AG04449 (cell line): ENCODE results near the gene PAX5.

ENCODE experiments used
- CTCF ChIA-PET: fragments of 350-600 bp; formaldehyde crosslinking; extraction: SDS; loops from one replicate; lab custom pipeline; 2021; ENCODE audit warnings: antibody characterized with exemption; lab: Yijun Ruan, JAX
- POLR2A ChIA-PET: fragments of 400-600, 350-600 bp; formaldehyde crosslinking; extraction: SDS; loops from one replicate; lab custom pipeline; 2020; ENCODE audit warnings: antibody characterized with exemption, inconsistent platforms; lab: Yijun Ruan, JAX
- DNase-seq: peaks from one replicate; pipeline ENCODE4 v3.0.0-alpha.2; 2010; ENCODE audit warnings: low read depth, low spot score
- H3K4me3 ChIP-seq: 2 replicates; pipeline ENCODE4 v1.5.1; 2011; ENCODE audit warnings: low read depth, mild to moderate bottlenecking, control low read depth, low read length
- CTCF ChIP-seq: IDR thresholded peaks from one replicate; pipeline ENCODE4 v1.5.1; 2011; ENCODE audit warnings: mild to moderate bottlenecking, moderate library complexity, low read length, control low read depth, inconsistent platforms; ENCODE audit not compliant: insufficient read depth; ENCODE audit errors: missing control alignments

Gene PAX5

GRCh38 chr9:36987891-36988290, 46.2 kb downstream of the PAX5 start:
- no peak for TF ChIP-seq CTCF
- no peak for DNase-seq
- CTCF ChIA-PET, result interaction anchor here (3.2 kb wide), 1 partner anchor 114 kb away, joined by 16 read pairs; no protein-coding TSS in a partner anchor
- H3K4me3 ChIP-seq, result no peak overlapping the region
- POLR2A ChIA-PET, result no interaction called here

- CTCF ChIA-PET, result interaction anchor here (3.2 kb wide), 1 partner anchor 114 kb away, joined by 16 read pairs; no protein-coding TSS in a partner anchor
- POLR2A ChIA-PET, result no interaction called here
- no peak for DNase-seq
- no peak overlapping the region for H3K4me3 ChIP-seq
- TF ChIP-seq CTCF, result no peak
These were observed 46.7 kb downstream of the PAX5 start for GRCh38 chr9:36987409-36987808.

- DNase-seq, result no peak
- CTCF ChIA-PET, result interaction anchor here (3.2 kb wide), 1 partner anchor 113 kb away, joined by 16 read pairs; no protein-coding TSS in a partner anchor
- no peak for TF ChIP-seq CTCF
- H3K4me3 ChIP-seq, result no peak overlapping the region
- POLR2A ChIA-PET, result no interaction called here
These were observed 47.3 kb downstream of the PAX5 start for GRCh38 chr9:36986468-36987408.

- H3K4me3 ChIP-seq, result no peak overlapping the region
- POLR2A ChIA-PET, result no interaction called here
- DNase-seq, result no peak
- TF ChIP-seq CTCF, result no peak
- CTCF ChIA-PET, result no interaction called here
These were observed 48.1 kb downstream of the PAX5 start for GRCh38 chr9:36985769-36986467.

GRCh38 chr9:36985061-36985768, 48.9 kb downstream of the PAX5 start:
- CTCF ChIA-PET, result interaction anchor here (0.9 to 1.7 kb wide), 2 partner anchors 11 kb away, joined by 3 to 7 read pairs; no protein-coding TSS in a partner anchor
- H3K4me3 ChIP-seq, result no peak overlapping the region
- no peak for TF ChIP-seq CTCF
- DNase-seq, result no peak
- POLR2A ChIA-PET, result no interaction called here
